ENCODE measurements around the gene SLMAP.

The SLMAP gene

DNA sequence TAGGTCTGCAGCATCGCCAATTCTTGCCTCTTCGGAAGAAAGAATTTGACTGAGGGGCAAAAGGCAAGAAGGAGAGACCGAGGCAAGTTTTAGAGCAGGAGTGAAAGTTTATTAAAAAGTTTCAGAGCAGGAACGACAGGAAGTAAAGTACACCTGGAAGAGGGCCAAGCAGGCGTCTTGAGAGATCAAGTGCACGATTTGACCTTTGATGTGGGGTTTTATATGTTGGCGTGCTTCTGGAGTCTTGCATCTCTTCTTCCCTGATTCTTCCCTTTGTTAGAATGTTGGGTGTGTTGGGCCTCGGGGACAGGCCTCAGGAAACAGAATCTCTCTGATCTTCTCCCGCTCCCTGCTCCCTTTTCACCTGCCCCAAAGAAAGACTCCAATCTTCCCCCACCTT, 211.5 kb downstream of the SLMAP start:
- TF ChIP-seq CTCF (IDR thresholded peaks at IDR 0.05; ENCODE audit: extremely low read depth, missing control alignments) = no peak

DNA sequence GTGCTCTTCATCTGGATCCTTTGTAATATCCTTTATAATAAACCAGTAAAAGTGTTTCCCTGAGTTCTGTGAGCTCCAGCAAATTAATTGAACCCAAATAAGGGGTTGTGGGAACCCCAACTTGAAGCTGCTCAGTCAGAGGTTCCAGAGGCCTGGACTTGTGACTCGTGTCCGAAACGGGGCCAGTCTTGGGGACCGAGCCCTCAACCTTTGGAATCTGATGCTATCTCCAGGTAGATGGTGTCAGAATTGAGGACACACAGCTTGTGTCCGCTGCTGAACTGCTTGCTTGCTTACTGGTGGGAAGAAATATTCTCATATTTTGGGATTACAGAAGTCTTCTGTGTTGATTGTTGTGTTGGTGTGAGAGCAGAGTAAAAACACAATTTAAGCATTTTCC, 212.4 kb downstream of the SLMAP start:
- no peak for DNase-seq (ENCODE audit: low spot score)
- no peak for TF ChIP-seq CTCF (IDR thresholded peaks at IDR 0.05; ENCODE audit: extremely low read depth, missing control alignments)

More for the DNA sequence above, 211.5 kb downstream of the SLMAP start:
- DNase-seq (ENCODE audit: low spot score) = no peak

DNA sequence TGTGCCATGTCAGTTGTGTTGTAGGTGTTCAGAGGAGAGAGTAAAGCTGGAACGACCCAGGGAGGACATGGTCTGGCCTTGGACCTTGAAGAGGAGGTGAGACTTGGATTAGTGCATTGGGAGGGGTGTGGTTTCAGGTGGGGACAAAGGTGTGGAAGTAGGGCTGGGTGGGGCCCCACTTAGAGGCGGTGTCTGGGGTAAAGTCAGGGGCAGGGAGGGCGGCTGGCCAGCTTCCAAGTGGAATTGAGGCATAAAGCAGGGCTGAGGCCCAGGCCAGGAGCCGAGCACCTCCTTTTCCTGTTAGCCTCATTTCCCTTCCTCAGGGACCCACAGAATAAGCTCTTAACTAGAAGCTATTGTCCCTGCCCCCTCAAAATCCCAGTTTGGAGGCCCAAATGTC, 215.9 kb downstream of the SLMAP start:
- DNase-seq (ENCODE audit: low spot score) = no peak
- TF ChIP-seq CTCF (IDR thresholded peaks at IDR 0.05; ENCODE audit: extremely low read depth, missing control alignments) = no peak

DNA sequence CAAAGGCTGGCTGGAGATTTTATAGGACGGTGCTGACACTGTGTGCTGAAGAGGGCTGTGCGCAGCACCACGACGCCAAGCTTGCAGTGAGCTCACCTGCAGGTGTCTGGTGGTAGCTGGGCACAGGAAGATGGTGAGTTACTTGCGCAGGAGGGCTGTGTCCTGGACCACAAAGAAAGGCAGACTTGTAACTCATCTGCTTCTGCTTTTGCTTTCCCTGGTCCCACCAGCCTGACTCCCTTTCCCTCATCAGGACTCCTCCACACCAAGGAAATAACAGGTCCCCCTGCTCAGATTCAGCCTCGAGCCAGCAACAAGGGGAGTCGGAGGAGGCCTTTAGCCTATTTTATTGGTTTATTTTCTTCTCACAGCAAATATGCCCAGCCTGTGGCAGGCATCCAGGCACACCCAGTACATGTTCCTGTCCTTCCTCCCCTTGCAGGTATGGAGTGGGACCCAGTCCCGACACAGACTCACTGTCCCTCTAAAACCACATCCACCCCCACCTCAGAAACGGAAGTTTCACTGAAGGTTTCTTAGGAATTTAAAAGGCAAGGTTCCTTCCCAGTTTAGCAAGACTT, 216.5 kb downstream of the SLMAP start:
- TF ChIP-seq CTCF (IDR thresholded peaks at IDR 0.05; ENCODE audit: extremely low read depth, missing control alignments) = no peak

GRCh38 chr3:57973715-57974477, 217.8 kb downstream of the SLMAP start:
- DNase-seq (ENCODE audit: low spot score) = no peak
- TF ChIP-seq CTCF (IDR thresholded peaks at IDR 0.05; ENCODE audit: extremely low read depth, missing control alignments) = no peak

More for the DNA sequence above, 216.5 kb downstream of the SLMAP start:
- DNase-seq (ENCODE audit: low spot score) = no peak

GRCh38 chr3:57974796-57975388, 218.8 kb downstream of the SLMAP start:
- no peak for TF ChIP-seq CTCF (IDR thresholded peaks at IDR 0.05; ENCODE audit: extremely low read depth, missing control alignments)
- DNase-seq (ENCODE audit: low spot score) = no peak

- no peak for DNase-seq (ENCODE audit: low spot score)
- no peak for TF ChIP-seq CTCF (IDR thresholded peaks at IDR 0.05; ENCODE audit: extremely low read depth, missing control alignments)
Measured at GRCh38 chr3:57977818-57978235, 221.7 kb downstream of the SLMAP start.

Data from GM20000 (cell line).